Transverse colon (tissue), 4 donors: ENCODE measurements around the gene RAB37. TPM values are rescaled to one million over a fixed set of nuclear protein-coding genes. Genes with fewer than 3 reads are reported as not detected.

Source experiments
- DNase-seq: peaks from one replicate; pipeline ENCODE4 v3.0.0-alpha.2; 2019
- H3K27ac ChIP-seq, 4 donors: fragments of 200-600 bp; sonication (generic); 2 replicates each; pipeline ENCODE4 v1.5.1; 2016 to 2018; ENCODE audit warnings: inconsistent platforms in 4 of 4
- H3K27me3 ChIP-seq: fragments of 200-600 bp; sonication (generic); 2 replicates; pipeline ENCODE4 v1.5.1; 2017; ENCODE audit warnings: inconsistent platforms
- H3K36me3 ChIP-seq, 4 donors: fragments of 200-600 bp; sonication (generic); 2 replicates each; pipeline ENCODE4 v1.5.1; 2017 to 2019; ENCODE audit warnings: inconsistent platforms in 4 of 4
- H3K4me1 ChIP-seq, 4 donors: fragments of 200-600 bp; sonication (generic); 2 replicates each; pipeline ENCODE4 v1.5.1; 2017 to 2020; ENCODE audit warnings: inconsistent platforms in 4 of 4
- H3K4me3 ChIP-seq, 4 donors: fragments of 200-600 bp; sonication (generic); 1 replicate in 1 of 4; 2 replicates in 3 of 4; pipeline versions ENCODE4 v1.5.1 to v1.6.1; 2017 to 2019; ENCODE audit warnings: inconsistent platforms in 4 of 4
- H3K9me3 ChIP-seq, 2 donors: fragments of 200-600 bp; sonication (generic); 2 replicates each; pipeline ENCODE4 v1.5.1; 2017 to 2019; ENCODE audit warnings: inconsistent platforms in 2 of 2
- CTCF ChIP-seq, 5 experiments: fragments of 200-600 bp in 3 of 5; fragments of 450-650 bp in 2 of 5; sonication (generic) in 3 of 5; IDR thresholded peaks; 1 replicate in 2 of 5; 2 replicates in 3 of 5; pipeline ENCODE4 v1.5.1; 2016 to 2017; ENCODE audit warnings: antibody characterized with exemption in 5 of 5, inconsistent platforms in 3 of 5, mild to moderate bottlenecking in 2 of 5, moderate library complexity in 1 of 5
- EP300 ChIP-seq: sonication (generic); formaldehyde crosslinking; IDR thresholded peaks from one replicate; pipeline ENCODE4 v1.6.1; 2017; ENCODE audit warnings: antibody characterized with exemption, low read depth
- POLR2A ChIP-seq: fragments of 450-650 bp; IDR thresholded peaks from one replicate; pipeline ENCODE4 v1.6.1; 2016; ENCODE audit warnings: antibody characterized with exemption, mild to moderate bottlenecking, moderate library complexity
- POLR2AphosphoS5 ChIP-seq, 3 donors: sonication (generic); formaldehyde crosslinking; IDR thresholded peaks; one replicate each; pipeline ENCODE4 v1.6.1; 2016; ENCODE audit warnings: antibody characterized with exemption in 3 of 3
- WGBS, 2 donors: methylation state at CpG; one replicate each; pipeline ENCODE4 v1.1.5; 2018; ENCODE audit warnings: low coverage in 1 of 2; 5-methylcytosine and 5-hydroxymethylcytosine counted together
- in situ Hi-C, 4 donors: fragments of 200-750 bp; cut with MboI; loops; one replicate each; pipeline versions ENCODE4 v1.15.0 to v1.15.1; 2017; ENCODE audit warnings: low sequenced_read_pairs in 3 of 4, low pct_ligation_motif_present in 1 of 4, low pct_unique_long_range_greater_than_20kb in 1 of 4
- intact Hi-C: fragments of 100-400 bp; cut with DNase I; formaldehyde crosslinking; loops from one replicate; pipeline ENCODE4 v1.15.1; 2023; ENCODE audit warnings: low total_unique reads
- total RNA-seq, 4 donors: library from RNA; depleted of rRNA; stranded (reverse); fragments of >200 nt; gene quantifications; one replicate each; pipeline ENCODE4 v1.1.0, GENCODE V29; 2016

RAB37 gene
- total RNA-seq, 4 donors from 2014 or later, result 5.2 to 10.5 (median 5.4) TPM; not detected in 1

- no peak for DNase-seq
- 63% methylated on average over 5 of the region's 5 CpGs; no CpG with 5 or more reads in 1 of the 2 donors for WGBS, 2 donors
- Histone ChIP-seq H3K27me3 (no peaks in the 10 kb centered on the region), H3K4me1 (peaks cover 0 to 22% (median 5%) of the 10 kb centered on the region in 4 donors), H3K36me3 (peaks cover 0 to 22% (median 9%) of the 10 kb centered on the region in 4 donors), H3K27ac (peak overlapping the region in 3 of 4 donors; percentile 34 to 49 (median 35)), H3K4me3 (no peak overlapping the region), H3K9me3 (no peaks in the 10 kb centered on the region)
- no peak for TF ChIP-seq CTCF (IDR thresholded peaks at IDR 0.05)
- TF ChIP-seq POLR2A, result no peak
- no peak for TF ChIP-seq EP300
- TF ChIP-seq POLR2AphosphoS5 (IDR thresholded peaks at IDR 0.05), result no peak
- in situ Hi-C loops, result no loop called here
- intact Hi-C loops, result no loop called here
These were observed 32.9 kb downstream of the RAB37 start for GRCh38 chr17:74769856-74770497.

GRCh38 chr17:74770498-74771318, 33.7 kb downstream of the RAB37 start:
- H3K4me1 ChIP-seq, result peaks cover 5 to 28% (median 12%) of the 10 kb centered on the region in 4 donors
- 64 to 74% methylated on average over 3 to 13 of the region's 16 CpGs for WGBS, 2 donors
- H3K27ac ChIP-seq, result peak overlapping the region in 3 of 4 donors; percentile 34 to 49 (median 35)
- peaks cover 0 to 22% (median 9%) of the 10 kb centered on the region in 4 donors for H3K36me3 ChIP-seq
- H3K4me3 ChIP-seq, result no peak overlapping the region
- in situ Hi-C loops, result no loop called here
- no peaks in the 10 kb centered on the region for H3K9me3 ChIP-seq
- TF ChIP-seq EP300, result no peak
- TF ChIP-seq POLR2AphosphoS5 (IDR thresholded peaks at IDR 0.05), result peak in 1 of 3 donors; percentile 43
- TF ChIP-seq CTCF (IDR thresholded peaks at IDR 0.05), result peak; percentile 64 to 92 (median 87)
- intact Hi-C loops, result no loop called here
- no peaks in the 10 kb centered on the region for H3K27me3 ChIP-seq
- peak; percentile 85 for DNase-seq

GRCh38 chr17:74771319-74771914, 34.4 kb downstream of the RAB37 start:
- TF ChIP-seq CTCF (IDR thresholded peaks at IDR 0.05) (no peak), POLR2A (no peak), POLR2AphosphoS5 (IDR thresholded peaks at IDR 0.05) (no peak), EP300 (no peak)
- intact Hi-C loops, result no loop called here
- WGBS, 2 donors, result 78% methylated on average over 8 of the region's 9 CpGs; no CpG with 5 or more reads in 1 of the 2 donors
- H3K27me3 ChIP-seq, result no peaks in the 10 kb centered on the region
- H3K9me3 ChIP-seq, result no peaks in the 10 kb centered on the region
- H3K4me3 ChIP-seq, result no peak overlapping the region
- H3K4me1 ChIP-seq, result peaks cover 5 to 28% (median 12%) of the 10 kb centered on the region in 4 donors
- peaks cover 0 to 22% (median 9%) of the 10 kb centered on the region in 4 donors for H3K36me3 ChIP-seq
- no peak overlapping the region for H3K27ac ChIP-seq
- no peak for DNase-seq
- in situ Hi-C loops, result no loop called here

- TF ChIP-seq POLR2AphosphoS5 (IDR thresholded peaks at IDR 0.05) (no peak), POLR2A (no peak), EP300 (no peak), CTCF (IDR thresholded peaks at IDR 0.05) (no peak)
- Histone ChIP-seq H3K36me3 (peaks cover 0 to 18% (median 9%) of the 10 kb centered on the region in 4 donors), H3K9me3 (no peaks in the 10 kb centered on the region), H3K4me1 (peaks cover 8 to 32% (median 16%) of the 10 kb centered on the region in 4 donors), H3K27me3 (no peaks in the 10 kb centered on the region), H3K4me3 (no peak overlapping the region), H3K27ac (no peak overlapping the region)
- no peak for DNase-seq
- 88% methylated on average over 13 of the region's 13 CpGs; no CpG with 5 or more reads in 1 of the 2 donors for WGBS, 2 donors
- intact Hi-C loops (no loop called here), in situ Hi-C loops (no loop called here)
These were observed 35.0 kb downstream of the RAB37 start for GRCh38 chr17:74772053-74772452.
